NCI-H2196 treated with DMSO at 0.1 percent for 48 hours (cell line): ENCODE data around the gene MKX.

Experiments
- DNase-seq: peaks from one replicate; lab custom pipeline; 2025; ENCODE audit not compliant: unreplicated experiment; lab: John Stamatoyannopoulos, UW

The MKX gene

DNA sequence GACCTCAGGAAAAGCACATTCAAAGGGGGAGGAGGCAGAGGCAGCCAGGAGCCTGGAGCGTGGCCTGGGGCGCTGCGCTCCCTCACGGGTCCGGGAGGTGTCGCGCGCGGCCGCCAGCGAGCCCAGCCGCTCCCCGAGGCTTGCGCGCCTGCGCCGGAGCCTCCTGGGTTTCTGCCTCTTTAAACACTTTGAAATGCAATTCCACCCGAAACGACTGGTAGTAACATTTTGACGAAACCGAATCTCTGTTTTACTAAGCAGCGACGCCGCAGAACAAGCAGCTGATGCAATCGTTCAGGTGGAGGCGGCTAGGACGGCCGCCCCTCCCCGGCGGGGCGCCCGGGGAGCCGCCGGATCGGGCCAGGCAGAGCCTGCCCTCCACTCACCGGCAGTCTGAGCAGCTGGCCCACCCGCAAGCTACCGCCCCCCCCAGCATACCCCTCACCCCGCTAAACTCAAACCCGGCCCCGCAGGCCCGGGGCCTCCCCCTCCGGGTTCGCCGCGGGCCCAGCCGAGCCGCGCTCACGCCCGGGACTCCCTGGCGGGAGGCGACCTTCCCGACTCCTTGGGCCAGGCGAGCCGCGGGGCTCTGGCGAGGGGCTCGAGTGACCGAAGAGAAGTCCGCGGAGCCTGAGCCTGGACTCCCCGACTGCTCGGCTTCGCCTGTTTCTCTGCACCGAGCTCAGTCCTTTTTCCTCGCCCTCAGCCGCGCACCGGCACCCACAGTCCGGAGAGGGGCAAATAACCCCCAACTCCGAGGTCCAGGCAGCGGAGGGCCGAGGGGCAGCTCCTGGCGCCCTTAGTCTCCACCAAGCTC lies 3.2 kb downstream of the MKX start:
- peak; percentile 59 for DNase-seq

DNA sequence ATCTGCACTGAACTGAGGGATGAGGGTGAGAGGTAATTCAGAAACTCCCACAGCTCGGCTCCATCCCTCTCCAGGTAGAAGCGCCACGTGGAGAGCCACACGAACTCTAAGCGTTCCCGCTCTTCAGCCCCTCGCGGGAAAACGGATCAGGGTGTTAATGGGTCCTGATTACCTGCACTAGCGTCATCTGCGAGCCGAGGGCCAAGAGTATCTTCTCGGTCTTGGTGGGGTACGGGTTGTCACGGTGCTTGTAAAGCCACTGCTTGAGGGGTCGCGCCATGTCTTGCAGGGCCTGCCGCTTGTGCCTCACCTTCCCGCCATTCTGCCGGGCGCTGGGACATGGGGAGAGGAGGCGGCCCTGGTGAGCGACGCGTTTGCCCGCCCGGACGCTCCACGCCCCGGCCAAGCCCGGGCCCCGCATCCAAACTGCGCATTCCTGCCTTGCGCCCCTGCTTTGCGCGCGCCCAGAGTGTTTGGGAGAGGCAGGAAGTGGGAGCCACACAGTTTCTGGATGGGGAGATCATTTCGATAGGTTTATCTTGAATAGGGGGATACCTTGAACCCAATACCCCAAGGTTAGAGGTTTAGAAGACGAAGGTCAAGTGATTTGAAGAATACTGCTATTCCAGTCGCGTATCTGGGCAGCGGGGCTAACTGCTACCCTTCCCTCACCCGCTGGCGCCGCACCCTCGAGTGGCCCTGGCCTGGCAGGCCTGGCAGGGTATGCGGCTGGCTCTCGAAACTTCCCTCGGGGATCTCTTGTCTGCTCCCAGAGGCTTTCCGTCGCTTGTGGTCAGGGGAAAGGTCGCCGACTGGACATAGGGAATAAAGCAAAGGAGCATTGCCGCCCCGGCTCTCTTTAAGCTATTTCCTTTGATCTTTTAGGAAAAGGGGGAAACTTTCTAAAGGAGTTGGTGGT lies 4.2 kb downstream of the MKX start:
- no peak for DNase-seq

DNA sequence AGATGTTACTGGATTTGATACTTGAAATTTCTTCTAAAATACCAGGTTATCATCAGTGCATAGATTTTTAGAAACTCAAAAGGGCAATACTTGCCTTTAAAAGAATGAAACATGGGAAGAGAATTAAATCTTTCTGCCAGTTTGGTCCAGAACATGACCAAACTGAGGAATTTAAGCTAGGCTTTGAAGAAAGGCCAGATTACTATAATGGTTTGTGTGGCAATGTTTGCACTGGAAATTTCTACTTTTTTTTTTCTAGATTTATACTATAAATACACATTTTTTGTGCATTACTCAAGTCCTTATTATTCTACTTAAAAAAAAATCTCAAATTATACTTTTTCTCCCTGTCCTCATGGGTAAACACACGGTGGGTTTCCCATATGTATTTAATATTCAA lies 9.2 kb downstream of the MKX start:
- DNase-seq = no peak

DNA sequence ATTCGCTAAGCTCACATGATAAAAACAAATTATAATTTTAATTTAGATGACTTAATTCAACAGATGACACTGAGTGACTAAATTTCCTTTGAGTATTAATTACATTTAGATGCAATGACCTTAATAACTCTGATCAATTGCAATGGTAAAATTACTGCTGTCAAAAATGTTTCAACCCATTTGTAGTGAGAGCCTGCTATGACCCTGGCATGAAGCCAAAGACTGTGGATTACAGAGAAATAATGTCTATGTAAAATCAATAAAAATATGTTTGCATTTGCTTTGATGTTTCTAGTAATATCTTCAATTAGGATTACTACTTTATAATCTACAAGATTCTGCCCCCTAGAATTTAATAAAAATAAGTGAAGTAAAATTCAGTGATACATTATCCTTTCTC lies 15.6 kb downstream of the MKX start:
- DNase-seq = no peak

DNA sequence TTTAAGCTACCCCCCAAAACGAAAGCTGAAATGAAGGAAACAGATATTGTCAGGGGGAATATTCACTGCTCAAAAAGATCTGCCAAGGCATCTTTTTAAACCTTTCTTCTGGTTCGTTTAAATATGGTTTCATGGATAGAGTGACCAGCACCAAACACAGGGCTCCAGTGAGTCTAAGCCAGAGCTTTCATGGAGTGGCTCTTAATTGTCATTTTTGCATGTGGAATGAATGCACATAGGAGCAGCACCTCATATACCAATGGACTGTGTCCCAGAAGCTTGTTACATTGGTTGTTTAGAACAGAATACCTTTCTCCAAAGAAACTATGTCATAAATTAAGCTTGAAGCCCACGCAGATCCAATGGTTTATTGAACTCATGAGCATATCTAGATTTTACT lies 17.3 kb downstream of the MKX start:
- no peak for DNase-seq

DNA sequence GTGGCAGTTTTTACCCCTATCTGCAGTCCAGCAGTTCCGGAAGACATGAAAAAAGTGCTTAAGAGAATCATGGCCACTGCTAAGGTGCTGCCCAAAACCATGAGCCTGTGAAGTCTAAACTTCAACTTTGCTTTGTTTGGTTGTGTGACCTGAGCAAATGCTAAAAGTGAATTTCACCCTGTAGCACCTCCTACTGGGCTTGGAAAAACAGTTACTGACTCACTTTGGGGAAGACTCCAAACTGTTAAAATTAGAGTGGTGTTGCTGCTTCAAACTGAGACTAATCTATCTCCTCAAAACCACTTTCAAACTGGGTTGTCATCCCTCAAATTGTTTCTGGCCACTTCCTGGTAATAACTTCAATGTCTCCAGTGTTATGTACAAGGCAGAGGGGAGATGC lies 21.3 kb downstream of the MKX start:
- no peak for DNase-seq

DNA sequence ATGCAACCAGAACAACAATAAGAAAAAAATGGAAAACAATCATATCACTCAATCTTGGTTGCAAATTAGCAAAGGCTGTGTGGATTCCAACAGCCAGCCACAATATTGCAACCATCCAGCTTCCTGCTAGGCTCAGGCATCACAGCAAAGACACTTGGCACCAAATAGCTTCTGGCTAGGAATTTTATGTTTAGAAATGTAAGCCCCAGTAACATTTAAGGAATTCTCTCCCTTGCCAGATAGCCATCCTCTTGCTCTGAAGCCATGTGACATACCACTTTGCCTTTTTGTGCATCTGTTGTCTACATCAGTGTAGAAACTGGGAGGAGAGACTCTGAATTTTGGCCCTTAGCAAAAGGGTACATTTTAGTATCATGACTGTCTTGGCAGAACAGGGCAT lies 22.2 kb downstream of the MKX start:
- DNase-seq = no peak

DNA sequence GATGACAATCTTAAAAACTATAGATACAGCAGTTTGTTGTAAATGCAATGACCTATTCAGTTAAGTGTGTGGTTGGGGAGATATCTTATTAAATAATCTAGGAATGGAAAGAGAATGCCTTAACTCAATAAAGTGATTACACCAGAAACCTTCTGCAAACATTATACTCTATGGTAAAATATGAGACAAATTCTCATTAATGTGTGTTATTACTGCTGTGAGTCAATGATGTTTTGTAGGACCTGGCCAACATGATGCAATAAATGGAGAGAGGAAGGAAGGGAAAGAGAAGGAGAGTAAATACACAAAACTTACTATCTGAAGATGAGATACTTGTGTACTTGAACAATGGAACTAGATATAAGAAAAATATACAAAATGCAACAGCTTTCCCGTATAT lies 25.1 kb downstream of the MKX start:
- no peak for DNase-seq

DNA sequence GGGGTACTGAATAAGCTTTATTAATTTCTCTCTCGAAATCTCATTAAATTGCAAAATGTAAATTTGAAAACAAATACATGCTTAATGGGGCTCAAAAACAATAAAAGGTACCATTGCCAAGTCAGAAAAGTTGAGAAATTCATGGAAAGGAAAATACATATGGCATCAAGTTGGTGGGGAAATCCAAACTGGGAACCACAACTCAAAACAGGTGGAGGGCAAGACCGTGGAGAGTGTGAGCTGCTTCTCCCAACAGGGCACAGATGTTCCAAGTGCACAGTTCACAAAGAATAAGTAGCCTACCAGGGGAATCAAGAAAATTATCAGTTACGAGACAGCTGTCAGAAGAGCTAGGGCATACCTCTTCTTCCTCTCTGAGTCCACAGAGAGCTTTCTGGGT lies 26.6 kb downstream of the MKX start:
- DNase-seq = no peak

DNA sequence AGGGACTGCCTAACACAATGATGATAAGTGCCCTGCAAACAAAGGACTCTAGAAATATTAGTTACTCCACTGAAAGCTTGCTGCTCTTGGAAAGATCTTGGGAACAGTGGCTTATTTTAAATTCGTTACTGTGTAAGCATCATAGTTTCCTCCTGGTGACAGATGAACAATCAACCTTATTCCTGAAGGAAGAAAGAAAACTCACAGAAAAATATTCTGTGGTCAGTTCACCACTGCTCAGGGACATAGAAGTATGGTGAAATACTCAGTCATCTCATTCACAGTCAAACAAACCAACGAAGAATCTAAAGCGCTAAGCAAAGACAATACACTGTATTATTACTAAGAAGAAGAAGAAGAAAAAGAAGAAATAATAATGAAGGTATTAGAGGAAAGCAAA lies 27.8 kb downstream of the MKX start:
- no peak for DNase-seq

DNA sequence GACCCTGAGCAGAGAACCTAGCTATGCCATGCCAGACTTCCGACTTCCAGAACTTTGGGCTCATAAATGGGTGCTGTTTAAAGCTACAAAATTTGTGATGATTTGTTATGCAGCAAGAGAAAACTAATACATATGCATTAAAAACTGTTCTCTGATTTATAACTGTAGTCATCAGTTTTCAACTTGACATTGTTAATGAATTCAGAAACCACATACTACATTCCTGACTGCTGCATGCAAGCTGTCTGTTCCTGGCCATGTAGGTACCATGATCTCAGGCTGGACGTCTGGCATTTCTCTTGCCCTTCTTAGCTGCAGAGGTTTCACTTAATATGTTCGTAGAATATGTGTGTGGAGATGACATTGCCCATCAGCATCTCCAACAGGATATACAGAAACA lies 28.4 kb downstream of the MKX start:
- no peak for DNase-seq

DNA sequence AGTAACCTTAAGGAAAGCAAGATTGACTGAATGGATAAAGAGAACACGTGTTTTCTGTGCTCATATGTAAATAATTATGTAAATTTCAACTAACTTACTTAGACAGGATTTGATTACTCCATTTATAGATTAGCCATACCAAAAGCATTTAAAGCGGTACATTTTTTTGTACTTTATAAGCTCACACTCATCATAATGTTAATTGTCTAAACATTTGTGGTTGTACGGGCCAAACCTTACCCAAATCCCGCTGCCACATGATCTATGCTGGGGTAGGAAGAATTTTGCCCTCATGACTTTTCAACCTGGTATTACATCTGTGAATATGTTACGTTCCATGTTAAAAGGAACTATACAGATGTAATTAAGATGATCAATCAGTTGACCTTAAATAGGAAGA lies 29.1 kb downstream of the MKX start:
- no peak for DNase-seq

DNA sequence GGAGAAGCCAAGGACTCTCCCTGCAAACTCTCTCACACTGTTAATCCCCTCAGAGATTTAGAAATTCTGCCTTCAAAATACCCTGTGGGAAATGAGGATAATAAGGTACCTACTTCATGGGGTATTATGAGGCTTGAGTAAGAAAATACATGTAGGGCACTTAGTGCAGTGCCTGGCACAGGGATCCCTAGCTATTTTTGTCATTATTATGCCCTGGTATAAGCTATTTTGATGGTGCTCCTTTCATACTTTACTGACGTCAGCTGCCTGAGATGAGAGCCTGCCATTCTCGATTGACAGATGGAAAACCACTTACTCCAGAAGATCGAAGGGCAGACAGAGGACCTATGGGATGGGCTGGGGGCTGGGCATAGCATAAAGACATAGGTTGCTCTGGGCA lies 30.1 kb downstream of the MKX start:
- no peak for DNase-seq

DNA sequence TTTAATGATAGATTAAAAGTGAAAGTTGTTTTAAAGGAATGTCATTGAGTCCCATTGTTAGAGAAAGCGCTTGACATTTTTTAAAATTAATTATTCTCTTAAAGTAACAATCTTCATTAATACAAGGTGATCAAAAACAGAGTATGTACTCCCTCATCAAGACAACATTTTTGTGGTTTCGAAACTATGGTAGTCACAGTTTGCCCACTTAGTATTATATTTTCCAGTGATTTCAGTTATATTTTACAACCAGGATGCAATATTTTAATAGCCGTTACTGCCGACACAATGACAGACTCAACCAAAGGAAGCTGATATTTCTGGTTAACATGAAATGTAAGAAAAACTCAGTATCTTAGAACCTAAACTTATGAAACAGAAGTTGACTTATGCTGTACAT lies 31.3 kb downstream of the MKX start:
- no peak for DNase-seq

DNA sequence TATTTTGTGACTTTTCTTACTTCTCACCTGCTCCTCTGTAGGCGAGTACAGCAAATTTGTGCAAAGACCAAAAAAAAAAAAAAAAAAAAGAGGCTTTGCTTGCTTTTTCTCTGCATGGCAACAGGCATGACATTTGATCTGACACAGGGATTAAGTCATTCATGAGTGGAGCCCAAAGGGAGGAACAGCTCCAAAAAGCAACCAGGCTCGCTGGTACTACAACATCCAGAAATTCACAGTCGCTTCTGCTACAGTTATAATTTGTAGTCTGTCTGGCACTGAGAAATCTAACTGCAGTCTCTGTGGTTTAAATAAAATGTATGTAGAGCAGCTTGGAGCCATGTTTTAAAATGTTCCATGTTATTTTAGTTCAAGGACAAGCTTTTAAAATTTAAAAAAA lies 31.7 kb downstream of the MKX start:
- DNase-seq = no peak

DNA sequence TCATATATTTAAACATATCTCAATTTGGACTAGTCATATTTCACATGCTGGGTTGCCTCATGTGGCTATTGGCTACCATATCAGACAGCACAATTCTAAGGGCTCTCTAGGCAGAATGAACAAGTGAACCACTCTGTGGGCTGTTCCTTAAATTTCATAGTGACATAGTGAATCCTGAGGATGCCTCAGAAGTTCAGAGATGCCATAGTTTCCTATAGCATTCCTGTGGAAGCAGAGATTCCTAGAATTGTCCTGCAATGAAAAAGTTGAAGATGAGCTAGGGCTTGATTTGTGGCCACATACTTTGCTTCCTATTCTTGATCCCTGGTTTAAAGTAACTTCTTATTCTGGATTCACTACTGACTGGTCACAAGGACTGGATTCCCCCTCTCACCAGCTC lies 35.6 kb downstream of the MKX start:
- no peak for DNase-seq

DNA sequence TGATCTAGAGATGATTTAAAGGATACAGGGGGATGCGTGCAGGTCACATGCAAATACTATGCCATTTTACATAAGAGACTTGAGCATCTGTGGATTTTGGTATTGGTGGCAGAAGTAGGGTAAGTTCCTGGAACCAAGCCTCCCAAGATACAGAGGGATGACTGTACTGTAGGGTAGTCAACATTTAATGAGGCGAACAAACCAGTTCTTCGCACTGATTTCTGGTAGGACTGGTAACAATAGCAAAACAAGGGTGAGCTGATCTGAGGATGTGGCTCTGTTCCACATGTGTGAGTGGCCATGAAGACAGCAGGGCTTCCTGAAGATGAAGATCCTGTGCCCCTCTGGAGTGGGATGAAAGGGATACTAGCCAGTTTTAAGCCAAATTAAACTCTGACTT lies 36.3 kb downstream of the MKX start:
- no peak for DNase-seq

DNA sequence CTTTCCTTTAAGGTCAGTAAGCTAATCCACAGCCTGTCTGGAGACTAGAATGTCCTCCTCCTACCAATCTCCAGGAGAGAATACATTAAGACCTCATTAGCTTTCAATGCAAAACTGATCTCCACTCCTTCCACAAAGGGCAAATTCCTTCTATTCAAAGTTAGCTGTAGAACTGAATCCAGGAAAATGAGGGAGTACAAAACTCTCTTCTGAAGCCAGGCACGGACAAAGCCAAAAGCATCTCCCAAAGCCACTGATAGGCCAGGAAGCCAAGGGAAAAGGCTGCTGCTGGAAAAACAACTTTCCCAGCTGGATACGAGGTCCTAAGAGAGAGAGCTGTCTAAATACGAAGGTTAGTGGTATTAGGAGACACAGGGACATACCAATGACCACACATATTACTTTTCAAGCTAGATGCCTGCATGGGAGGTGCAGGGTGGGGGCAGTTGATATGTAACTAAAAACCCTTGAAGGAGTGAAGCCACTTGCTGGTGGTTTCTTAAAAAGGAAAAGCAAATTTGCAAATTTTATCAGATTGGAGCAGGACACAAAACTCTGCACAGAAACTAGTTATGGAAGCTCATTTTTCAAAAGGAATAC lies 43.6 kb downstream of the MKX start:
- DNase-seq = no peak

DNA sequence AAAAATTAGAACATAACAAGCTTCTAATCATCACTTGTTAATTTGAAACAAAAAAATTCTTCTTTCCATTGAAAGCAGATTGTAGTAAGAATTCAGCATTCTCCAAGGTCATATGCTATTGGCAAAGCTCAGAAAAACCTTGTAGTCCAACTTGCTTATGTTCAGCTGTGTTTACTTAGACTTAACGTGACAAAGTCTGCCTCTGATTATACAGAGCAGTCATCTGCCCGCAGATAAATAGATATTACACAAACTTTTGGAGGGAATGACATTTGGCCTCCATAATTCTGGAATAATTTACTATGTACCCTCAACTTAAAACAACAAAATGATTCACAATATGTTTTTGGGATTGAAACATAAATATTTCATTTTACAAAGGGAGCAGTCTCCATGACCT lies 45.8 kb downstream of the MKX start:
- no peak for DNase-seq

DNA sequence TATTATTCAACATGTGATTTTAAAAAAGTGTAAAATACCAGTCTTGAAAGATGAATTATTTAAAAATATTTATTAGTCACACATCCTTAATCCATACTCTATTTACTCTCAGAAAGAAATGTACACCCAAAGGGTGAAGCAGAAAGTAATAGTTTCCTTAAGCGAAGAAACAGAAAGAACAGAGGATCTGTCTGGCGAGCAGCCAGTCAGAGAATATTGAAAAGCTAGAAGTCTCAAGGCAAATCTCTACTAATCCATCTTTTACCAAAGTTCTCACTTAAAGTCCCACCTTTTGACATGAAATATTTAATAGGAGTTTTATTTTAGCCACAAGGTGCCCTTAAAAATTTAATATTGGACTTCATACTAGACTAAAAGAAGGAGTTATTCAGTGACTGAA lies 46.7 kb downstream of the MKX start:
- DNase-seq = no peak

DNA sequence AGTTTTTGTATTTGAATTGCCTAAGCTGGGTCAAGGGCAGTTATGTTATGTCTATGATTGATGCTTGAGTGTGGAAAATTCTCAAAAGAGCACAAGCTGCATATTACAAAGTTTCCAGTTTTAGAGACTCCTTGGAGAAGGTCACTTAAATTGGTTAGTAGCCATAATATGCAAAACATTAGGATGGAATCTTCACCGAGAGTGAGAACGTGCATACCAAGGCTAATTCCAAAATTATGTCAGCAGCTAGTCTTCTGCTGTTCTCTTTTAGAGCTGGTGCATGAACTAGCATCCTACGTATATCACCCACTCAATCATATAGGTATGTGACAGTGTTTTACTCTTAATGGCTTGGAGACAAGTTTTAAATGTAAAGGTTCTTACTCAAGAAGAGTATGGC lies 49.2 kb downstream of the MKX start:
- no peak for DNase-seq

DNA sequence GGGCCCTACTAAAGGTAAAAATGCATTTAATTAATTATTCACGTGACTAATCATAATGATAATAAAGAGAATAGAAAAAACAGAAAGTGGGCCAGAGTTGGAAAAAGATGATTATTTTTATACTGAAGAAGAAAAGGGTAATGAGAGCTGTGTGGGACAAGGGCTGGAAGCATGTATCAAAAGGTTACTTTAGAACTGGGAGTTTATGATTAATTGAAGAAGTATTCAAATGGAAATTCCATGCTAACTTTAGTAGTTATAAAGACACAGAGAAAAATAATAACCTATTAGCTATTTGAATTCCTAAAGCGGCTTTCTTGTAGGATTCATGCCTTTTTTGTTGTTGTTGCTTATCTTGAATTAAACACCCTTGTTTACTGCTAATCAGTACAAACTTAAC lies 49.9 kb downstream of the MKX start:
- DNase-seq = no peak
